Measurements from ENCODE around the gene SLC4A5. TPM values are rescaled to one million over a fixed set of nuclear protein-coding genes. Genes with fewer than 3 reads are reported as not detected.

The SLC4A5 gene
- total RNA-seq, 1 donor from 2014 or later = 8.2 TPM

DNA sequence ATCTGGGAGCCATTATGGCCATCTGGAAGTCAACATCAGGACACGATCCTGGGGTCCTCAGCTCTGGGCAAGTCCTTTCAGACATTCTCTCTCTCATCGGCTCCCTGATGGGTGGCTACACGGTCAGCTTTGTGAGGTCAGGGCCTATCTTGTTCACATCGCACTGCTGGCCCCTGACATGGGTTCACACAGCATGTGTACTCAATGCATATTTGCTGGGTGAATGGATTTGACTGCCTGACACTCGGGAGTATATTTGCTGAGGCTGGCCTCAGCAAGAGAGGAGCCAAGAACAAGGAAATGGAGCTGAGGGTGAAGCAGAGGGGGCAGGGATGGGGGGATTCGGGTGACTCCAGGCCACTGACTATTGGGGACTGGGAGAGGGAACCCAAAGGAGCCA is 50.5 kb downstream of the SLC4A5 start:
- Mint-ChIP-seq H3K4me3 (ENCODE audit: unreplicated experiment) (no peak overlapping the region), H3K36me3 (ENCODE audit: unreplicated experiment) (peaks cover 8% of the 10 kb centered on the region), H3K27ac (ENCODE audit: unreplicated experiment) (no peak overlapping the region), H3K27me3 (ENCODE audit: unreplicated experiment) (peaks cover 6% of the 10 kb centered on the region), H3K9me3 (ENCODE audit: unreplicated experiment) (peaks cover 1% of the 10 kb centered on the region), H3K4me1 (ENCODE audit: low read depth, unreplicated experiment) (no peaks in the 10 kb centered on the region)
- DNase-seq = no peak
- TF ChIP-seq, protein P1, sequence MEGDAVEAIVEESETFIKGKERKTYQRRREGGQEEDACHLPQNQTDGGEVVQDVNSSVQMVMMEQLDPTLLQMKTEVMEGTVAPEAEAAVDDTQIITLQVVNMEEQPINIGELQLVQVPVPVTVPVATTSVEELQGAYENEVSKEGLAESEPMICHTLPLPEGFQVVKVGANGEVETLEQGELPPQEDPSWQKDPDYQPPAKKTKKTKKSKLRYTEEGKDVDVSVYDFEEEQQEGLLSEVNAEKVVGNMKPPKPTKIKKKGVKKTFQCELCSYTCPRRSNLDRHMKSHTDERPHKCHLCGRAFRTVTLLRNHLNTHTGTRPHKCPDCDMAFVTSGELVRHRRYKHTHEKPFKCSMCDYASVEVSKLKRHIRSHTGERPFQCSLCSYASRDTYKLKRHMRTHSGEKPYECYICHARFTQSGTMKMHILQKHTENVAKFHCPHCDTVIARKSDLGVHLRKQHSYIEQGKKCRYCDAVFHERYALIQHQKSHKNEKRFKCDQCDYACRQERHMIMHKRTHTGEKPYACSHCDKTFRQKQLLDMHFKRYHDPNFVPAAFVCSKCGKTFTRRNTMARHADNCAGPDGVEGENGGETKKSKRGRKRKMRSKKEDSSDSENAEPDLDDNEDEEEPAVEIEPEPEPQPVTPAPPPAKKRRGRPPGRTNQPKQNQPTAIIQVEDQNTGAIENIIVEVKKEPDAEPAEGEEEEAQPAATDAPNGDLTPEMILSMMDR (IDR thresholded peaks at IDR 0.05; ENCODE audit: partially characterized antibody, unreplicated experiment) = no peak

DNA sequence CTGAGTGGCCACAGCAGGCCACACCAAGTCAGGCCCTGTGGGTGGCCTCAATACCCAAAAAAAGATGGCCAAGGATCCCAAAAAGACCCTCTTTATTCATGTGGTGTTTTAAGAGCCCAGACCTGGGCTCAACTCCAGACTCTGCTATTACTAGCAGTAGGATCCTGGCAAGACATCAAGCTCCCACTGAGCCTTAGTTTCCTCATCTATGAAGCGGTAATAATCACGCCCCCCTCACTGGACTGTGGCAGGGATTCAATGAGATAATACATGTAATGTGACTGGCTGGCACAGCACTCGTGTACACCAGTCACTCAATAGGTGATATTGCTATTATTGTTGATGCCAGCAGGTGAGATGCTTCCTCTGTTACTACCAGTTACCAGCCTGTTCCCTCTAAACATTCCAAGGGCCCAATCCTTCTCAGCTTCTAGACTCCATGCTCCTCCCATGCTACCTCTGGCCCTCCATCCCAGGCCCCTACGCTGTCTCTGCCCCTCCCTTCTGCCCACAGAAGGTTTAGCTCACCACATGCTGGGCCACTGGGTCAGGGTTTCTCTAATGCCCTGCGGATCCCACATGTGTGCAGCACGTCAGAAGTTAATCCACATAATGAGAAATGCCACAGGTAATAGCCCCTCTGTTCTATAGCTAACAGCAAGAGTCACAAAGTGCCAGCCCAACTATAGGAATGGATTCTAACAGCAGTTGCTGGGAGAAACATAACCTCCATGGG is 51.2 kb downstream of the SLC4A5 start:
- DNase-seq = no peak
- Mint-ChIP-seq H3K36me3 (ENCODE audit: unreplicated experiment) (peaks cover under 1% of the 10 kb centered on the region), H3K27ac (ENCODE audit: unreplicated experiment) (no peak overlapping the region), H3K9me3 (ENCODE audit: unreplicated experiment) (peaks cover 1% of the 10 kb centered on the region), H3K4me3 (ENCODE audit: unreplicated experiment) (no peak overlapping the region), H3K4me1 (ENCODE audit: low read depth, unreplicated experiment) (no peaks in the 10 kb centered on the region), H3K27me3 (ENCODE audit: unreplicated experiment) (peaks cover 6% of the 10 kb centered on the region)
- TF ChIP-seq, protein P1 (IDR thresholded peaks at IDR 0.05; ENCODE audit: partially characterized antibody, unreplicated experiment) = no peak

DNA sequence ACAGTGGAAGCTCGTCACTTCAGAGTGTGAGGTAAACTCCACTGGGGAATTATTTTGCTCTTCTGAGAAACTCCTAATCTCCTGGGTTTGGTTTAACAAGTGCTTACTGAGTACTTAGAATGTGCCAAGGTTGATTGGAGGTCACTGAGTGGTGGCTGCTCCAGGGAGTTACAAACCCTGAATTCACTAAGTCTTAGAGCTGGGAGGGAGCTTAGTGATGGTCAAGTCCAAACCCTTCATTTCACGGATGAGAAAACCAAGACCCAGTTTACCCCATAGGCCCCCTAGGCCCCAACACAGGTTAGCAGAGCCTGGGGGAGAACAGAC is 52.0 kb downstream of the SLC4A5 start:
- DNase-seq = no peak
- Mint-ChIP-seq H3K4me3 (ENCODE audit: unreplicated experiment) (no peak overlapping the region), H3K27me3 (ENCODE audit: unreplicated experiment) (peaks cover 4% of the 10 kb centered on the region), H3K36me3 (ENCODE audit: unreplicated experiment) (no peaks in the 10 kb centered on the region), H3K9me3 (ENCODE audit: unreplicated experiment) (peaks cover 1% of the 10 kb centered on the region), H3K27ac (ENCODE audit: unreplicated experiment) (no peak overlapping the region), H3K4me1 (ENCODE audit: low read depth, unreplicated experiment) (no peaks in the 10 kb centered on the region)
- TF ChIP-seq, protein P1 (IDR thresholded peaks at IDR 0.05; ENCODE audit: partially characterized antibody, unreplicated experiment) = no peak

DNA sequence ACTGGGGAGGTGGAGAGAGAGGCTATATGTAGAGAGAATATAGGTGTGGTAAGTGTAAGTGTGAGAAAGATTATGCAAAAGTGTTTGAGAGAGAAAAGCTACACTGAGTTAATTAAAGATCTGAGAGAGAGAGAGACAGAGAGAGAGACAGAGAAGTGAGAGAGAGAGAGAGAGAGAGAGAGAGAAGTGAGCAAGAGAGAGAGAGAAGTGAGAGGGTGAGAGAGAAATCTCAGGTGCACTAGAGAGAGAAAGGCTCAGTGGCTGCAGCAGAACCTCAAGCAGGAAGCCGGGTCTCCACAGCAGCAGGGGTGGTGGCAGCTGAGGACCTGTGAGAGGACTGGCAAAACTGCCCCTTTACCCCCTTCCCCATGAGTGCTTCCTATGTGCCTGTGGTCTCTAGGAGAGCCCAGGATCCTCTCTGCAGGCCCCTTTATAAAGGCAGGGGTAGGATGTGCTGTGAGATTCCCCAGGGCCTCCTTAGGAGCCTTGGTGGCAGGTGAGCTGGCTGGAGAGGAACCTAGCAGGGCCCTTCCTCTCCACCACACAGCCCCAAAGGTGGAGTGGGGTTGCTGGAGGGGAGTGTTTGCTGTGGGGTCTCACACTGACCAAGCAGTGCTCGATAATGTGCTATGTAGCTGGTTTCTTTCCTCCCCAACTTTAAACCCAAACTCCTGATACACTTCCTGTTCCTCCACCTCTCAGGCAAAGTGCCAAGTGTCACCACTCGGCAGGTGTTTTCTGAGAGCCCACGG is 52.6 kb downstream of the SLC4A5 start:
- Mint-ChIP-seq H3K36me3 (ENCODE audit: unreplicated experiment) (no peaks in the 10 kb centered on the region), H3K4me1 (ENCODE audit: low read depth, unreplicated experiment) (no peaks in the 10 kb centered on the region), H3K4me3 (ENCODE audit: unreplicated experiment) (peak overlapping the region; percentile 48), H3K27me3 (ENCODE audit: unreplicated experiment) (peaks cover 4% of the 10 kb centered on the region), H3K27ac (ENCODE audit: unreplicated experiment) (no peak overlapping the region), H3K9me3 (ENCODE audit: unreplicated experiment) (peaks cover 1% of the 10 kb centered on the region)
- TF ChIP-seq, protein P1 (IDR thresholded peaks at IDR 0.05; ENCODE audit: partially characterized antibody, unreplicated experiment) = no peak
- DNase-seq = no peak

DNA sequence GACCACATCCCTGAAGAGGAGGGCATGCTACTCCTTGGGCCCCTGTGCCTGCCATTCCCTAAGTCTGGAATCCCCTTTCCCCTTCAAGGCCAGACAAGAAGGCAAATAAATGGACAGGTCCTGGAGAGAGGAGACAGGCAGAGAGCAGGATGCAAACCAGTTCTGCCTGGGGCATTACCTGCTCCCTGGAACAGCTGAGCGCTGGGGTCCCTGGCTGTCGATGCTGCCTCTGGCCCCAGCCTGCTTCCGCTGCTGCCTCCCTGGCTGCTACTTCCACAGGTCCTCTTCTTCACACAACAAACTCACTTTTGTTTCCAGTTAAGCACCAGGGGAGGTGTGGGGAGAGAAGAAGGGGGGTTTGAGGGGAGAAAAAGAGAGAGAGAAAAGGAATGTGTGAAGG is 53.1 kb downstream of the SLC4A5 start:
- no peak overlapping the region for H3K4me3 Mint-ChIP-seq (ENCODE audit: unreplicated experiment)
- H3K27me3 Mint-ChIP-seq (ENCODE audit: unreplicated experiment) = peaks cover 4% of the 10 kb centered on the region
- no peak overlapping the region for H3K27ac Mint-ChIP-seq (ENCODE audit: unreplicated experiment)
- no peak for DNase-seq
- TF ChIP-seq, protein P1 (IDR thresholded peaks at IDR 0.05; ENCODE audit: partially characterized antibody, unreplicated experiment) = no peak
- no peaks in the 10 kb centered on the region for H3K4me1 Mint-ChIP-seq (ENCODE audit: low read depth, unreplicated experiment)
- H3K9me3 Mint-ChIP-seq (ENCODE audit: unreplicated experiment) = peaks cover 1% of the 10 kb centered on the region
- no peaks in the 10 kb centered on the region for H3K36me3 Mint-ChIP-seq (ENCODE audit: unreplicated experiment)

All from glutamatergic neuron (in vitro differentiated cells).